HEK293T (cell line): ENCODE data around the gene JPH2.

ENCODE experiments used
- FOXK2 ChIP-seq: fragments of 450-650 bp; IDR thresholded peaks from 2 replicates; pipeline ENCODE4 v1.6.1; 2016; ENCODE audit warnings: mild to moderate bottlenecking
- SP1 ChIP-seq: fragments of 450-650 bp; IDR thresholded peaks from 2 replicates; pipeline ENCODE4 v1.6.1; 2017
- SUZ12 ChIP-seq: fragments of 450-650 bp; IDR thresholded peaks from 2 replicates; pipeline ENCODE4 v1.6.1; 2016; ENCODE audit warnings: mild to moderate bottlenecking
- ZNF384 ChIP-seq: fragments of 450-650 bp; IDR thresholded peaks from 2 replicates; pipeline ENCODE4 v1.6.1; 2016
- TF ChIP-seq, protein P1 (sequence below): fragments of 450-650 bp; IDR thresholded peaks from 2 replicates; pipeline ENCODE4 v1.6.1; 2016

DNA sequence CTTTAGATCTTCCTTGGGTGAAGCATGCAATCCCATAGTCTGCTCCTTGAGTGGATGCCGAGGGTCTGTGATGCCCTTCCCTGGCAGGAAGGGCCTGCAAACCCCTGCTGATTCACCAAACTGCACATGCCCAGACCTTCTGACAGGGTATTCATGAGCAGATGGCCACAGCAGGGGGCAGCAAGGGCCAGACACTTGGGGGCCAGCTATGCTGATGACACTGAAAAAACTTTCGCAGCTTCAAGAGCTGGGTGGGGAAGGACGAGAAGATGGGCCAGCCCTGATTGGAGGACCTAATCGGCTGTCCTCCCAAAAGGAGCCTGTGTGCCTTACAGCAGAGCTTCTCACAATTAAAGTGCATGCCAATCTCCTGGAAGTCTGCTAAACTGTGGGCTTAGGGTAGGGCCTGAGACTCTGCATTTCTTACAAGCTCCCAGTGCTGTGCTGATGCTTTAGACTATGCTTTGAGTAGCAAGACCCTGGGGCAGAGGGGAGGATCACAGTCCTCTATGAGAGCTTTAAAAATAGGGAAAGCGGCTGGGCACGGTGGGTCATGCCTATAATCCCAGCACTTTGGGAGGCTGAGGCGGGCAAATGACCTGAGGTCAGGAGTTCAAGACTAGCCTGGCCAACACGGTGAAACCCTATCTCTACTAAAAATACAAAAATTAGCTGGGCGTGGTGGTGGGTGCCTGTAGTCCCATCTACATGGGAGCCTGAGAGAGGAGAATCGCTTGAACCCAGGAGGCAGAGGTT is 44.9 kb upstream of the JPH2 start:
- TF ChIP-seq FOXK2 (no peak), SUZ12 (no peak), SP1 (no peak), ZNF384 (no peak)
- TF ChIP-seq, protein P1, sequence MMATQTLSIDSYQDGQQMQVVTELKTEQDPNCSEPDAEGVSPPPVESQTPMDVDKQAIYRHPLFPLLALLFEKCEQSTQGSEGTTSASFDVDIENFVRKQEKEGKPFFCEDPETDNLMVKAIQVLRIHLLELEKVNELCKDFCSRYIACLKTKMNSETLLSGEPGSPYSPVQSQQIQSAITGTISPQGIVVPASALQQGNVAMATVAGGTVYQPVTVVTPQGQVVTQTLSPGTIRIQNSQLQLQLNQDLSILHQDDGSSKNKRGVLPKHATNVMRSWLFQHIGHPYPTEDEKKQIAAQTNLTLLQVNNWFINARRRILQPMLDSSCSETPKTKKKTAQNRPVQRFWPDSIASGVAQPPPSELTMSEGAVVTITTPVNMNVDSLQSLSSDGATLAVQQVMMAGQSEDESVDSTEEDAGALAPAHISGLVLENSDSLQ, result no peak
